Heart left ventricle (tissue), 13 donors: Measurements from ENCODE around the gene SUPT4H1.

ENCODE experiments used
- CTCF ChIP-seq, 12 donors: fragments of 200-600 bp; sonication (generic) in 4 of 12; IDR thresholded peaks; one replicate each; pipeline versions ENCODE4 v1.5.0 to v1.8.0; 2018 to 2022; ENCODE audit warnings: antibody characterized with exemption in 12 of 12, mild to moderate bottlenecking in 5 of 12
- POLR2A ChIP-seq, 2 donors: fragments of 450-650 bp; IDR thresholded peaks; one replicate each; pipeline ENCODE4 v1.6.1; 2017; ENCODE audit warnings: antibody characterized with exemption in 2 of 2, mild to moderate bottlenecking in 2 of 2, moderate library complexity in 2 of 2
- donor health status: ischemic (EF 13 %, LVEDD 7.1; RV severe dilation, severe dysfunction).
- donor health status: DM: no; HTN: yes; CAD: no.
- donor health status: DM: no; HTN: no; CAD: no.
- donor health status: ischemic (EF 25% LVEDD 6.9; RV normal size, moderate dysfunction).
- donor health status: ischemic (EF 25% LVEDD 5.7; RV mildly dilated, moderate dysfunction).
- donor health status: ischemic (EF 35%, LVEDD 5.7; RV mildly dilated, moderate dysfunction).
- donor health status: nonischemic (EF 11% LVEDD 7.7; RV severe dilation, severe dysfunction).
- donor health status: DM: yes; HTN: yes; CAD: no.
- donor health status: PGD.
- donor health status: ischemic (EF 29% LVEDD 5.4; RV normal size, mild dysfunction).
- donor health status: nonischemic (EF 23%, LVEDD 6.1; RV moderate dilation, normal function).

- TF ChIP-seq CTCF (IDR thresholded peaks at IDR 0.05) (no peak), POLR2A (IDR thresholded peaks at IDR 0.05) (no peak)
Measured at GRCh38 chr17:58310511-58311428, 41.2 kb downstream of the SUPT4H1 start.
